Tibial nerve (tissue), 3 donors: ENCODE measurements around the gene PRDX5.

ENCODE experiments used
- POLR2A ChIP-seq, 2 donors: fragments of 450-650 bp; IDR thresholded peaks; one replicate each; pipeline ENCODE4 v1.6.1; 2017; ENCODE audit warnings: antibody characterized with exemption in 2 of 2, mild to moderate bottlenecking in 2 of 2, moderate library complexity in 2 of 2
- TF ChIP-seq, protein P1 (sequence below), 5 experiments: fragments of 200-600 bp in 3 of 5; fragments of 450-650 bp in 2 of 5; sonication (generic) in 3 of 5; IDR thresholded peaks; one replicate each; pipeline ENCODE4 v1.5.1; 2016 to 2019; ENCODE audit warnings: antibody characterized with exemption in 5 of 5, mild to moderate bottlenecking in 3 of 5, moderate library complexity in 2 of 5

DNA sequence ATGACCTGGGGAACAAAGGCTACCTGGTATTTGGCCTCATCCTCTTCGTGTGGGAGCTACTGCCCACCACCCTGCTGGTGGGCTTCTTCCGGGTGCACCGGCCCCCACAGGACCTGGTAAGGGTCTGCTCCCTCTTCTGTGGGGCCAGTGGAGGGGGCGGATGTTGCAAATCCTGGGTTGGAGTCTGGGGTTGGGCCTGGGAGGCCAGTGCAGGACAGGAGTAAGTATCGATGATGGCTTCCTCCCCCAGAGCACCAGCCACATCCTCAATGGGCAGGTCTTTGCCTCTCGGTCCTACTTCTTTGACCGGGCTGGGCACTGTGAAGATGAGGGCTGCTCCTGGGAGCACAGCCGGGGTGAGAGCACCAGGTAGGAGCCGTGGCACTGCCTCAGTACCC is 29.6 kb upstream of the PRDX5 start:
- TF ChIP-seq, protein P1, sequence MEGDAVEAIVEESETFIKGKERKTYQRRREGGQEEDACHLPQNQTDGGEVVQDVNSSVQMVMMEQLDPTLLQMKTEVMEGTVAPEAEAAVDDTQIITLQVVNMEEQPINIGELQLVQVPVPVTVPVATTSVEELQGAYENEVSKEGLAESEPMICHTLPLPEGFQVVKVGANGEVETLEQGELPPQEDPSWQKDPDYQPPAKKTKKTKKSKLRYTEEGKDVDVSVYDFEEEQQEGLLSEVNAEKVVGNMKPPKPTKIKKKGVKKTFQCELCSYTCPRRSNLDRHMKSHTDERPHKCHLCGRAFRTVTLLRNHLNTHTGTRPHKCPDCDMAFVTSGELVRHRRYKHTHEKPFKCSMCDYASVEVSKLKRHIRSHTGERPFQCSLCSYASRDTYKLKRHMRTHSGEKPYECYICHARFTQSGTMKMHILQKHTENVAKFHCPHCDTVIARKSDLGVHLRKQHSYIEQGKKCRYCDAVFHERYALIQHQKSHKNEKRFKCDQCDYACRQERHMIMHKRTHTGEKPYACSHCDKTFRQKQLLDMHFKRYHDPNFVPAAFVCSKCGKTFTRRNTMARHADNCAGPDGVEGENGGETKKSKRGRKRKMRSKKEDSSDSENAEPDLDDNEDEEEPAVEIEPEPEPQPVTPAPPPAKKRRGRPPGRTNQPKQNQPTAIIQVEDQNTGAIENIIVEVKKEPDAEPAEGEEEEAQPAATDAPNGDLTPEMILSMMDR (IDR thresholded peaks at IDR 0.05): no peak
- no peak for TF ChIP-seq POLR2A (IDR thresholded peaks at IDR 0.05)
